CD4-positive, alpha-beta T cell treated with Interleukin-17A for 4 hours (primary cell): ENCODE data around the gene LINC00237.

Source experiments
- DNase-seq: peaks from one replicate; pipeline ENCODE4 v3.0.0-alpha.2; 2020; ENCODE audit warnings: mixed read lengths

Gene LINC00237

DNA sequence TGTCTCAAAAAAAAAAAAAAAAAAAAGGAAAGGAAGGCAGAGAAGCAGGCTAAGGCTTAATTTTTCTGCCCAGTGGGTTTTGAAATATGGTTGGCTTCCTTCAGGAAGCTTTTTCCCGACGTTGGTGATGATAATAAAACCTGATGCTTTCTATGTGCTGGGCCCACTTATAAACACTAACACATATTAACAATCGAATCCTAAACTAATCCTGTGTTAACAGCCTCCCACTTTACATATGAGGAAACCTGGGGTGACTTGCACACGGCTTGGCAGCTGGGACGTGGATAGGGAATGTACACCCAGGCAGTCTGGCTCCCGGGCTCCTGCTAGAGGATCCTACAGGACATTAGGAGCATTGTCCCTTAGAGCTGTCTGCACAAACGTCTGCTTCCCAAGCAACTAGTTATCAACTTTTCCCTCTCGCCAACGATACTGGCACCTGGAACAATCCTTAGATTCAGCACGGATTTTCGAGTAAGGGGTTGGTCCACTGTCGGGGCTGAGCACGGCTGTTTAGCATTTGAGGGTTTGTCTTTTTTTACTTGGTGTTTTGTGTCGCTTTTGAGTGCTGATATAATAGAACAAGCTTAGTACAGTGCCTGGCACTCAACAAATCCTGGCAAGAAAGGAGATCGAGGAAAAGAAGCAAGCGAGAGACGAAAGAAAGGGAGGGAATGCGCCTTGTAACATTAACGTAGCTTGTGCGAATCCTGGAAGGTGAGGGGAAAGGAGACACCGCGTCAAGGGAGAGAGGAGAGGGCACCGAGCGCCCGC, 19.1 kb upstream of the LINC00237 start:
- DNase-seq, result no peak

DNA sequence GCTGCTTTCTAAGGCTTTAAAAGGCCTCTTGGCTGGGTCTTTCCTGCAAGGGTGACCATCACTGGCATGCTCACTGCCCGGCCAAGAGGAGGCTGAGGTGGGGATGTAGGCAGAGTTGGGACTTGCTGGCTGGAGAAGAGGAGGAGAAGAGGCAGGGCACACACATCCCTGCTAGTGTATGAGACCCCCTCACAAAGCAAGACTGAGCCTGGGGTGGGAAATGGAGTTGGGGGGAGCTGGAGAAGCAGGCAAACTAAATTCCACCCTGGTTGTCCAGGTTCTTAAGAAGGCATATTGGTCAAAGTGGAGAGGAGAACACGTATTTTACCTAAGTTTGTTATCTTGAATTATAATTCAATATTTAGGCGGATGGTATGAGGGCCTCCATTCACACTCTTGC, 18.0 kb upstream of the LINC00237 start:
- no peak for DNase-seq

DNA sequence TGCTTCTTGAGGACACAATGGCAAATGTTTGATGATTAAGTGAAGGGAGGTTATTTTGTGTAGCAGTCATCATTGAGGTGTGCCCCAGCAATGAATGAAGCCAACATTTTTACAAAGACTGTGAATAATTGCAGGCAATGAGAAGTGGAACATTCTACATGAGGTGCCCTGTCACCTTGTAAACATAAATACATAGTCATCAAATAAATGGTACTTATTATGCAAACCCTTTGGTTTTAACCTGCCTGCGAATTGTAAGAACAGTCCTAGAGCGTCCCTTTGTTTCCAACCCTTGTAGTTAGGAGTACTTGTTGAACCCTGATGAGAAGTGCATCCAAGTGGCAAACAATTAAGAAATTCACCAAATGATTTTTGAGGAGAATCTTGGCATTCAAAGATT, 12.6 kb upstream of the LINC00237 start:
- no peak for DNase-seq

DNA sequence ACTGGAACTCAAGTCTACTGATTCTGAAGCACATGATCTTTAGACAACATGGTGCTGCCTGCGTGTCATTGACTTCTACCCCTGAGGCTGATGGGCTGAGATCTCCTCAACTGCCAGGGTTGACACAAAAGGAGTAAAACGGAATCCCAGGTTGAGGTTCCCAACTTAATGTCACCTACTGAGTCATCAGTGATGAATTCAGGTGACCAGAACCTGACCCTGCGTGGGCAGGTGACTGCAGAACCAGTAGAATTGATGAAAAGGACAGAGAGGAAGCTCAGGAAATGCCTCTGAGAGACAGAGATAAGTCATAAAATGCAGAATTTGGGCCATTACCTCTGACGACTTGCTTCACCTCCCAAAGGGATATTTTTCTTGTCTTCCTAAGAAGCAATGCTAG, 12.0 kb upstream of the LINC00237 start:
- no peak for DNase-seq

- DNase-seq, result no peak
Measured at GRCh38 chr20:21117521-21117920, 11.4 kb upstream of the LINC00237 start.

GRCh38 chr20:21114584-21114983, 8.4 kb upstream of the LINC00237 start:
- no peak for DNase-seq

DNA sequence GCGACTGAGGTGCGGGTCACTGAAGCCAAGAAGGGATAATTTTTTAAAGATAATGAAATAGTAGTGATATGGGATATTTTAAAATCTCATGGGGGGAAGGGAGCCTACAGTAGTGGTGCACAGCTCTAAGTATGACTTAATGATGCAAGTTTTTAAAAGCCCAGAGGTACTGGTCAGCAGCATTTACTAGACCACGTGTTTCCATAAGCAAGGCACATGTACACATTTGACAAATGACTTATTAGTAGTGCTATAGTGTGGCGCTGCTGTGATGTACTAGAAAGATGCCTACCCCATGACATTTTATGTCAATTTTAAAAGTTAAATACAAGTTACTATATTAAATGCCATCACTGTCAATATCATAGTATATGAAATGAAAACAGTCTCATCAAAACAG, 7.5 kb upstream of the LINC00237 start:
- DNase-seq, result no peak

DNA sequence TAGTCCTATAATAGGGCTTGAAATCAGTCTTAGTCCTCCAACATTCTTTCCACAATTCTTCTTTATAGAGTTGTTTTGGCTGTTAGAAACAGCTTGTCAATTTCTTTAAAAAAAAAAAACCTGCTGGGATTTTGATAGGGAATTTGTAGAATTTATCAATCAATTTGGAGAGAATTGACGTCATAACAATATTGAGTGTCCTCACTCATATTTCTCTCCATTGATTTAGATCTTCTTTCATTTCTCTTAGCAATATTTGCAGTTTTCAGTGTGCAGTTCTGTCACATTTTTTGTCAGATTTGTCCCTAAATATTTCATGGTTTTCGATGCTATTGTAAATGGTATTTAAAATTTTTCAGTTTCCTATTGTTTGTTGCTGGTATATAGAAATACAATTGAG, 5.3 kb upstream of the LINC00237 start:
- no peak for DNase-seq

DNA sequence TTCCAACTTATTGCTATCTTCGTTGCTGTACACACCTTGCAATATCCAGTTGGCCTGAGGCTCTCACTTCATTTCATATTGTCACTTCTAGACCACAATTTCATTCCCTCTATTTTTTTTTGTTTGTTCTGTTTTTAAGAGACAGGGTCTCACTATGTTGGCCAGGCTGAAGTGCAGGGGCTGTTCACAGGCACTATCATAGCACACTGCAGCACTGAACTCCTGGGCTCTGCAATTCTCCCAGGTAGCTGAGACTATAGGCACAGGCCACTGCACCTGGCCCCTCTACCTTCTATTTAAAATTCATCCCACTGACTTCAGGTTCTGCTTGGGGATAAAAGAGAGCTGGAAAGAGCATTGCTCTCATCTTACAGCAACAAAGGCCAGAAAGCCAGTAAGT, 4.7 kb upstream of the LINC00237 start:
- no peak for DNase-seq

DNA sequence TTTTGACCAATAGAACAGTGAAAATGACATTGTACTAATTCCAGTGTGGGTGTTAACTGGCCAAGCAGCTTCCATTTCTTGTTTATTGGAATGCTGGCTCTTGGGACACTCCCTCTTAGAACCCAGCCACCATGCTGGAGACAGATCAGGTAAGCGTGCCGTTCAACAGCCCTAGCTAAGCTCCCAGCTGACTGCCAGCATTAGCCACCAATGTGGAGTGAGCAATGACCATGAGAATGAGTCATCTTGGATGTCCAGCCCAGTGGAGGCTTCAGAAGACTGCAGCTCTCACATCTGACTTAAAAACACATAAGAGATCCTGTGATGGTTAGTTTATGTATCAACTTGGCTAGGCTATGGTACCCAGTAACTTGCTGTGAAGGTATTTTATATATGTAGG, 3.0 kb upstream of the LINC00237 start:
- DNase-seq, result no peak

DNA sequence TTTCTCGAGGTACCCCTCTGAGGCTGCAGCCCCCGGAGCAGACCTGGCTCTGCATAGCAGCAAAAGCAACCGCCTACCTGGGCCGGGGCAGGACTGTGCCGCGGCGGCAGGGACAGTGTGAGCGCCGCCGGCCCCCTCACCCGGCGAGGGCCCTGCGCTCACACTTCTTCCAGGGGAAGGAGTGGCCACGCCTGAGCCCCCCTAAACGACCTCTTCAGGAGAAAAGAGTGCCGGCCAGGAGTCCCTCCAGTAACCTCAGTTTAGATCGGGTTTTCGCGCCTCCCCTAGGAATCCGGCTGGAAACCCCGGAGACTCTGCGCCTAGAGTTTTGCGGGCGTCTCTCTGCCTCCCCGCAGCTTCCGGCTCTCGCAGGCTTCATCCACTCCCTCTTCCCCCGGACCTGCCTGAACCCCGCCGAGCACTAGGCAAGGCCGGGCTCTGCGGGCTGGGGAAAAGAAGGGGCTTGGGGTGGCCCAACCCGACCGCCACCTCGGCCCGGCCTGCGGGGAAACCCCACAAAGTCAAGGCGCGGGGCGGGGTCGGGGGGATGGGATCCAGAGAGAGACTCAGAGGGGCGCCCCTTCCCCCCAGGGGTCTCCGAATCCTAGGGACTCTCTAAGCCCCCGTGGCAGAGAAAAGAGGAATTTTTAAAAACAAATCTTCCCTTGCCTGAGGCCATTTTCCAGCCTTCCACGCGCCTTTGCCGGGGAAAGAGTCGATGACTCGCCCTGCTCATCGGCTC, 558 bp downstream of the LINC00237 start:
- no peak for DNase-seq

DNA sequence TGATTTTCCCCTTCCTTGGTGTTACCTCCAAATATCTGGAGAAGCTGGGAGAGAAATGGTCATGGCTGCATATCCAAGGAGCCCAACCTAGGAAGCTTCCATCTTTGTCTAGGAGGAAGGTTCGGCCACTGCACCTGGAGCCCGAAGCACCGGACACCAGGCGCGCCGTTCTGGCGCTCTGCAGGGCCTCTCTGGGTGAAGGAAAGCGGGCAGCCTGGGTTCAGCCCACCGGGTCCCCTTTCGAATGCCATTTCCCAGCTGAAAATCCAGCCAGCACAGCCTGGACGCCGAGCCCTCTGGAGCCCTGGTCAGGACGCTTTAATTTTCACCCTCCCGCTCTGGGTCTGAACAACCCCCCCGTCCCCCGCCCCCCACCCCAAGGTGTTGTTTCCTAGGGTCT, 1.2 kb downstream of the LINC00237 start:
- DNase-seq, result no peak

- DNase-seq, result no peak
Measured at GRCh38 chr20:21104466-21104761, 1.7 kb downstream of the LINC00237 start.

DNA sequence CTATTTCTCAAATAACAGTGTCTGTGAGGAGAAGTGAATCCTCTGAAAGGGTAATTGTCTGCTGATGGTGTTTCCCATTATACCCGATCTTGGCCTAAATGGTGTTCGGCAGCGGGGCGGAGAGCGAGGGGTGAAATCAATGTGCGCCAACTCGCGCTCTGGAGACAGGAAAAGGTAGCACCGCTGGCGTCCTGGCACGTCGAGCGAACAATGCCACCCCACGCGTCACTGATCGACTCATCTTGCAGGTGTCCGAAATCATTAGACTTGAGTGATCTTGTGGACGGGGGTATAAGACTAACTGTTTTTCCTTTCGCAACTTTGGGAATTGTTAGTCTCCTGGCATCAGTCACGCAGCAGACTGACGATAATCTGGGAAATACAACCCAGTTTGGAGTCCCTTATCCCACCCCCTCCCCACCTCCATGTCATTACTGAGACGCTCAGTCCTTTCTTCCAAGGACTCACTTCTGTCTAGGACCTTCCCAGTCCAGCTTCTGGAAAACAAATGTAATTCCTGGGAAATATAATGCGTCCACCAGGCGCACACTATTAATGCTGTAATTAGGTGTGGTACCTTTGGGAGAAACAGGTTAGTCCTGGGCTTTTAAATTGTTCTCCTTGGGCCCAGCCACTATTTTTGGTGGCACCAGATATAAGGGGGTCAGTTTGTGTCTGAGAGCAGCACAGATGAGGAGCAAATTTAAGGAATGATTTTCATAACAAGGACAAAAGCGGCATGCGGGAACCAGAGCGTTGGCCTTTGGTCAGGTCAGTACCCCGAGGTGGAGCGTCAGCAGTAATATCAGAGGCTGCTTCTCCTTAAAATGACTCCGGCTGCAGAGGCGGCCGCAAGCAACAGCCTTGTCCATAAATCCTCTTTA, 2.3 kb downstream of the LINC00237 start:
- peak; percentile 16 for DNase-seq

DNA sequence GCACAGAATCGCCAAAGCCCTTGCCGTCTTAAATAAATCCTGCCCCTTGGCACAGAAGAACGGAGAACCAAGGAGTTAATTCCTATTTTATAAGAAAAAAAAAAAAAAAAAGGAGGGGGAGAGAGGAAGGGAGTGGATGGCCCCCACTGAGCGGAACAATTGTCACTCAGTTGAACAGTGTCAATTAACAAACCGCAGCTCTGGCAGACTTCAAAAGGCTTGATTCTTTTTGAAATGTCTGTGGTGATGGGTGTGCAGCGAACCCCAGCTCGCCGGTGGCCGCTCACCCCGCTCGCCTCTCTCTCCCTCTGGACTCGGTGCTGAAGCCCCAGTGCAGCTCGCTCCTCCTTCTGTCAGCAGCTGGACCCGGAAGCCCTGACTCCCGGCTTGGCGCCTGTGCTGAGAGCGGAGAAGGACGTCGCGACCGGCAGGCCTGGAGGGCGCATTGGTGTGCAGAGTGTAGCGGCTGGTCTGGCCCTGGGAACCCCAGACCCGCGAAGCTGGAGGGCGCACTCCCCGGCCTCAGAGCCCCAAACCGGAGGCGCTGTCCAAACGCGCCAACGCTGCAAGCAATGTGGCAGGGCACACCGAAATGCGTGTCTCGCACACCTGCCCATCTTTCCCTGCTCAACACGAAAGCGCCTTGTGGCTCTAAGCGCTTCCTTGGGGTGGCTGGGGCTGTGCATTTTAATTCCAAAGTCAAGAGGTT, 3.4 kb downstream of the LINC00237 start:
- DNase-seq, result peak; percentile 50

DNA sequence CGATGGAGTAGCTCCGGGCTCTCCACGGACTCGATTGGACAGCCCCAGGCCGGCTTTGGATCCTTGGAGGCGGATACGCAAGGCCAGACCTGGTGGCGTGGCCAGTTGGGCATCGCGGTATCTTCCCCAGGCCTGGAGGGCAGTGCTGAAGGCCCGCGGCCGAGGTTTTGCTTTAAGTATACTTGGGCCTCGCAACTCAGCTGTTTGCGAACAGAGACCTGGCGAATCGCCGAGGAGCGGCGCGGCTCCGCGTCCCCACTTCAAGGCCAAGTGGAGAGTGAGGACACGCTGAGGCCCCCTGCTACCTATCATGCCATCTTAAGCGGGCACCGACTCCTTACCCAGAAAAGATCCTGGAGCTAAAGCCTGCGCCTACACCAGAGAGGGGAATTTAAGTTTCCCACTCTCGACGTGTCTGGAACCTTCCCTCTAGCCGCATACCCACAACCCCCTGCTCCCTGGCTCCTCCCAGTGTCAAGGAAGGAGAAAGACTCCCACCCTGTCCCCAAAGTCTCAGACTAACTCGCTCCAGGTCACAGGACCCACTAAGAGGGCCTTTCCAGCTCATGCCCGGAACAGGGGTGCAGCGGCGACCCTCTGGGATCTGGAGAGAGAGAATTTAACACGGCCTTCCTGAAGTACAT, 4.1 kb downstream of the LINC00237 start:
- DNase-seq, result peak; percentile 14

DNA sequence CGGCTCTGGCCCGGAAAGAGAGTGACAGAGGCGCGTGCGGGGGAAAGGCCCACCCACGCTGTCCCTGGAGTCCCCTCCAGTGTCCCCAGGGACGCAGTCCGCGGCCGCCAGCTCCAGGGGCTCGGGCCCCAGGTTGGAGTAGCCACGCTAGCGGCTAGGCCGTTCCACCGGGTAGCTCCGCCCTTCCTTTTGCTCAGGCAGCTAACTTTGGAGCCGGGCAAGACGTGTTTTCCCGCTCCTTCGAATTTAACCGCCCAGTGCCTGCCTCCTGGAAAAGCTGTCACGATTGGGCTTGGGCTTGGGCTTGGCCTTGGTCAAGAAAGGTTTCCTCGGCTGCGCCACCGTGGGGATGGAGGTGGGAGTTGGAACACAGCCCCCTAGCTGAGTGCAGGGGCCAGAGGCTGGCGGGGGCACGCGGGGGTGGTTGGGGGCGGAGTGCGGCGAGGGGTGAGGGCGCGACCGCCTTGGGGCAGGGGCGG, 4.7 kb downstream of the LINC00237 start:
- DNase-seq, result peak; percentile 12

GRCh38 chr20:21100578-21101452, 5.3 kb downstream of the LINC00237 start:
- peak; percentile 19 for DNase-seq

- DNase-seq, result peak; percentile 56
Measured at GRCh38 chr20:21099751-21100577, 6.2 kb downstream of the LINC00237 start.

DNA sequence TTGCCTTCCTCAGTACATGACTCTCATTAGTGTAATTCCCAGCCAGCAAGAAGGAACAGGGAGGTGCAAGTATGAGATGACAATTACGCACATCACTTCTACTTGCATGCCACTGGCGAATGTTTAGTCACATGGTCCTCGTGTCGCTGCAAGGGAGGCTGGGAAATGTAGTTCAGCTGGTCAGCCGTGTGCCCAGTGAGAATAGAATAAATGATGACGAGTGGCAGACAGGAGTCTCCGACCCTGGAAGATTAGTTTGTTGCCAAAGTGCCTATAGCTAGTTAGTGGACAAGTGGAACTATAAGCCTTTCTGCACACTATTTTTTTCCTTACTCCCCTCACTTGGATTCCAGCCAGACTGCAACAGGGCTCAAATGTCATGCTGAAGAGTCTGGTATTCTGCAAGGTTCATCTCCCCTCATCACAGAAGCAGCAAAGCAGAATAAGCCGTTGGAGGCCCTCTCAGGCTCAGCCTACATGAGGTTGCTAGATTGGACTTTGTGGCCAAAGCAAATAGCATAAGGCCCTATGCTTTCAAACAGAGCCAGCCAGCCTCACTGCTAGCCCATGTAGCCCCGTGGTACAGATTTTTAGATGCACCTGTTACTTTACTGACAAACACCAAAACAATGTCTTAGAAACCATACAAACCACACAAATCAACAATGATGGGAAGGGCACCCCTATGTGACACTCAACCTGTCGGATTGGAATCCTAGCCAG, 9.7 kb downstream of the LINC00237 start:
- no peak for DNase-seq
